ENCODE results near the gene TMEM169.

- TF ChIP-seq EZH2 (IDR thresholded peaks at IDR 0.05): no peak
- TF ChIP-seq FOXP2 (optimal IDR thresholded peaks at IDR 0.05; ENCODE audit: control extremely low read depth, extremely low read length, insufficient read depth): no peak
Measured at GRCh38 chr2:216084547-216084946, 2.8 kb downstream of the TMEM169 start.
